K562 (cell line): ENCODE measurements around the gene KCTD1. TPM values are rescaled to one million over a fixed set of nuclear protein-coding genes. Genes with fewer than 3 reads are reported as not detected.

Experiments used
- ATAC-seq: fragments of 200-7000 bp; cut with Tn5 transposase; 3 replicates; pipeline ENCODE4 v1.9.1; 2020; ENCODE audit warnings: moderate library complexity
- BruUV-seq: library from RNA; stranded (reverse); fragments of 400-500 nt; replicated peaks from 2 replicates; lab custom pipeline; 2021; lab: Mats Ljungman, UMichigan
- CTCF ChIA-PET: fragments of 300-600 bp; formaldehyde crosslinking; extraction: SDS; loops from one replicate; lab custom pipeline; 2021; ENCODE audit warnings: low intra/inter-chr PET ratio; lab: Yijun Ruan, JAX
- POLR2A ChIA-PET: fragments of 300-600, 350-650 bp; sonication (Branson Sonifier 250); formaldehyde crosslinking; extraction: SDS; loops from one replicate; lab custom pipeline; 2021; ENCODE audit warnings: antibody characterized with exemption, inconsistent platforms; lab: Yijun Ruan, JAX
- DNase-seq, 4 experiments: peaks; one replicate each; pipeline versions ENCODE4 v3.0.0 to v3.0.0-alpha.2; 2011 to 2018; ENCODE audit warnings: low spot score in 3 of 4, mixed read lengths in 3 of 4; ENCODE audit errors: extremely low read depth in 1 of 4
- FAIRE-seq: peaks from 2 replicates; lab custom pipeline; 2011; peaks lifted over from hg19 to GRCh38; lab: Jason Lieb, UNC
- H2AFZ ChIP-seq: 2 replicates; pipeline ENCODE4 v1.6.0; 2011; ENCODE audit warnings: low read depth, low read length, control low read depth, inconsistent platforms
- H3K27ac ChIP-seq: fragments of 200-600 bp; 3 replicates; pipeline ENCODE4 v1.8.0; 2011; ENCODE audit warnings: low read depth, mild to moderate bottlenecking, control low read depth, inconsistent platforms, low read length, moderate library complexity, mixed read lengths; ENCODE audit errors: extremely low read depth
- H3K27me3 ChIP-seq, 2 experiments: fragments of 300-600 bp in 1 of 2; 2 replicates in 1 of 2; 3 replicates in 1 of 2; pipeline versions ENCODE4 v1.6.0 to v1.8.0; 2011; ENCODE audit warnings: inconsistent platforms in 2 of 2, low read length in 2 of 2, mild to moderate bottlenecking in 1 of 2, mixed read lengths in 1 of 2, moderate library complexity in 1 of 2; ENCODE audit not compliant: control insufficient read depth in 2 of 2, insufficient read depth in 2 of 2
- H3K36me3 ChIP-seq: fragments of 300-600 bp; 3 replicates; pipeline ENCODE4 v1.8.0; 2011; ENCODE audit warnings: mild to moderate bottlenecking, low read length, inconsistent platforms; ENCODE audit not compliant: control insufficient read depth, insufficient read depth
- H3K4me1 ChIP-seq, 2 experiments: fragments of 200-600 bp in 1 of 2; replicated peaks in 1 of 2; 2 replicates in 1 of 2; 3 replicates in 1 of 2; pipeline versions ENCODE4 v1.5.1 to v1.8.0; 2011; ENCODE audit warnings: inconsistent platforms in 2 of 2, low read length in 2 of 2, mild to moderate bottlenecking in 1 of 2, mixed read lengths in 1 of 2, moderate library complexity in 1 of 2; ENCODE audit not compliant: control insufficient read depth in 2 of 2, insufficient read depth in 2 of 2
- H3K4me2 ChIP-seq: 2 replicates; pipeline ENCODE4 v1.6.1; 2011; ENCODE audit warnings: low read length, control low read depth, inconsistent platforms, mixed read lengths; ENCODE audit not compliant: insufficient read depth
- H3K4me3 ChIP-seq: fragments of 200-600 bp; sonication (generic), shearing (Covaris generic); 2 replicates; pipeline ENCODE4 v1.5.1; 2016; ENCODE audit warnings: control low read depth, inconsistent platforms
- H3K79me2 ChIP-seq: fragments of 200-600 bp; 3 replicates; pipeline ENCODE4 v1.8.0; 2011; ENCODE audit warnings: low read length, inconsistent platforms; ENCODE audit not compliant: control insufficient read depth, insufficient read depth
- H3K9ac ChIP-seq, 2 experiments: 2 replicates each; pipeline versions ENCODE4 v1.6.0 to v1.6.1; 2011; ENCODE audit warnings: low read depth in 2 of 2, low read length in 2 of 2, control low read depth in 1 of 2, inconsistent platforms in 1 of 2, mild to moderate bottlenecking in 1 of 2, mixed read lengths in 1 of 2; ENCODE audit not compliant: insufficient read depth in 1 of 2
- H3K9me1 ChIP-seq: one replicate; pipeline ENCODE4 v1.6.0; 2011; ENCODE audit warnings: inconsistent platforms, mild to moderate bottlenecking, low read length, moderate library complexity; ENCODE audit not compliant: control insufficient read depth, insufficient read depth
- H3K9me3 ChIP-seq: replicated peaks from 2 replicates; pipeline ENCODE4 v1.5.1; 2011; ENCODE audit warnings: low read depth, low read length, inconsistent platforms; ENCODE audit not compliant: control insufficient read depth, insufficient read depth
- H4K20me1 ChIP-seq: replicated peaks from 2 replicates; pipeline ENCODE4 v1.6.1; 2011; ENCODE audit warnings: low read length, inconsistent platforms, mixed read lengths; ENCODE audit not compliant: control insufficient read depth, insufficient read depth
- FOXM1 ChIP-seq, 2 experiments: fragments of 450-650 bp in 1 of 2; sonication (generic) in 1 of 2; formaldehyde crosslinking in 1 of 2; IDR thresholded peaks; 2 replicates each; pipeline versions ENCODE4 v1.6.1 to v1.9.0; 2017 to 2022; ENCODE audit warnings: low read depth in 2 of 2, mild to moderate bottlenecking in 2 of 2, missing genetic modification reagents in 1 of 2, moderate library complexity in 1 of 2
- MBD2 ChIP-seq: sonication (generic); IDR thresholded peaks from 2 replicates; pipeline ENCODE4 v1.6.1; 2016; ENCODE audit warnings: low read depth, borderline replicate concordance
- MEIS2 ChIP-seq: fragments of 450-650 bp; IDR thresholded peaks from 2 replicates; pipeline ENCODE4 v1.6.1; 2014; ENCODE audit warnings: mild to moderate bottlenecking; ENCODE audit not compliant: partially characterized antibody
- NCOA4 ChIP-seq: fragments of 450-650 bp; IDR thresholded peaks from 2 replicates; pipeline ENCODE4 v1.6.1; 2018; ENCODE audit warnings: mild to moderate bottlenecking; ENCODE audit not compliant: partially characterized antibody
- SFPQ ChIP-seq: fragments of 200-400 bp; formaldehyde crosslinking; IDR thresholded peaks from 2 replicates; pipeline ENCODE4 v1.6.1; 2017; ENCODE audit warnings: mild to moderate bottlenecking, low read depth, low read length, moderate library complexity
- WGBS: fragments of 100-300 bp; shearing (Covaris generic); methylation state at CpG from one replicate; pipeline ENCODE4 v1.1.6; 2016; ENCODE audit warnings: low coverage, mixed read lengths; ENCODE audit not compliant: insufficient coverage; ENCODE audit errors: missing lambda C conversion rate; 5-methylcytosine and 5-hydroxymethylcytosine counted together
- in situ Hi-C: fragments of 300-500 bp; cut with MboI; formaldehyde crosslinking; loops from 4 replicates; pipeline ENCODE4 v1.15.0; 2018; ENCODE audit warnings: inconsistent platforms, mixed read lengths
- intact Hi-C: fragments of 100-400 bp; cut with micrococcal nuclease; formaldehyde crosslinking; loops from 2 replicates; pipeline ENCODE4 v1.14.2; 2022
- polyA plus RNA-seq, 8 experiments: library from polyadenylated mRNA; depleted of rRNA in 4 of 8; stranded (reverse) in 5 of 8; unstranded in 3 of 8; fragments of >200 nt; fragmentation: Nextera tagmentation in 2 of 8; fragmentation: Illumina TruSeq in 1 of 8; extraction: Ambion mirVana in 2 of 8; extraction: Trizol in 1 of 8; gene quantifications; 2 replicates each; pipeline versions ENCODE4 v1.2.1 to v1.2.3, GENCODE V29; 2011 to 2014; ENCODE audit warnings: inconsistent platforms in 1 of 8, missing spikeins in 1 of 8
- total RNA-seq, 7 experiments: library from RNA; depleted of rRNA in 6 of 7; stranded (reverse); fragments of >200 nt in 6 of 7; fragmentation: Illumina TruSeq in 2 of 7; extraction: Trizol in 2 of 7; gene quantifications; 2 replicates each; pipeline versions ENCODE4 v1.2.1 to v1.2.3, GENCODE V29; 2011 to 2021; ENCODE audit warnings: low replicate concordance in 1 of 7

The KCTD1 gene
- total and polyA plus RNA-seq, 9 of the 15 experiments (the other 6 are each of a cell fraction or from before 2014, with no cell fraction given), result not detected

GRCh38 chr18:26515643-26516487, 32.5 kb downstream of the KCTD1 start (continued):
- TF ChIP-seq SFPQ (no peak), NCOA4 (no peak)

- 2% methylated on average over 10 of the region's 10 CpGs for WGBS
- Histone ChIP-seq H3K9ac (no peak overlapping the region), H3K27me3 (no peaks in the 10 kb centered on the region; a peak in 1 of 5 replicates), H3K9me3 (no peaks in the 10 kb centered on the region), H3K27ac (no peak overlapping the region), H4K20me1 (no peaks in the 10 kb centered on the region), H3K79me2 (no peaks in the 10 kb centered on the region), H2AFZ (no peak overlapping the region), H3K9me1 (no peaks in the 10 kb centered on the region), H3K4me1 (no peaks in the 10 kb centered on the region), H3K4me2 (no peak overlapping the region), H3K4me3 (no peak overlapping the region), H3K36me3 (no peaks in the 10 kb centered on the region)
- in situ Hi-C loops (no loop called here), intact Hi-C loops (no loop called here)
- ChIA-PET CTCF (no interaction called here), POLR2A (interaction anchor here (1.0 to 1.6 kb wide), 2 partner anchors 11 to 16 kb away, joined by 3 to 6 read pairs; no protein-coding TSS in a partner anchor)
- peak; percentile 45 for ATAC-seq
- no peak for FAIRE-seq
- TF ChIP-seq FOXM1 (IDR thresholded peaks at IDR 0.05; ENCODE audit: low read depth) (no peak), FOXM1 (CRISPR knock-in tag; IDR thresholded peaks at IDR 0.05; ENCODE audit: low read depth) (no peak), MBD2 (no peak), MEIS2 (peak; percentile 12)
- DNase-seq, result no peak
- no TSS peak for BruUV-seq
Measured at GRCh38 chr18:26511339-26512071, 36.8 kb downstream of the KCTD1 start.
